Loucy (cell line): ENCODE data around the gene EMSY.

Experiments used
- H2AFZ ChIP-seq: fragments of 200-600 bp; sonication (generic); 2 replicates; pipeline ENCODE4 v1.6.0; 2016; ENCODE audit warnings: antibody characterized with exemption, mild to moderate bottlenecking, low read length, moderate library complexity
- H3F3A ChIP-seq: fragments of 200-600 bp; 2 replicates; pipeline ENCODE4 v1.6.0; 2016; ENCODE audit warnings: antibody characterized with exemption, low read depth, mild to moderate bottlenecking
- H3K27me3 ChIP-seq: fragments of 200-600 bp; sonication (generic); 2 replicates; pipeline ENCODE4 v1.6.1; 2014; ENCODE audit warnings: low read length, mild to moderate bottlenecking; ENCODE audit not compliant: insufficient read depth, poor library complexity, severe bottlenecking
- H3K36me3 ChIP-seq: fragments of 200-600 bp; sonication (generic); 2 replicates; pipeline ENCODE4 v1.6.1; 2016; ENCODE audit warnings: low read length; ENCODE audit not compliant: insufficient read depth
- H3K4me1 ChIP-seq: fragments of 200-600 bp; sonication (generic); 2 replicates; pipeline ENCODE4 v1.5.1; 2014; ENCODE audit warnings: low read length, mild to moderate bottlenecking; ENCODE audit not compliant: insufficient read depth, poor library complexity, severe bottlenecking
- H3K4me2 ChIP-seq: fragments of 200-600 bp; sonication (generic); 2 replicates; pipeline ENCODE4 v1.6.0; 2014; ENCODE audit warnings: antibody characterized with exemption, low read length, low read depth, mild to moderate bottlenecking; ENCODE audit not compliant: poor library complexity, severe bottlenecking
- H3K4me3 ChIP-seq: fragments of 200-600 bp; sonication (generic); 2 replicates; pipeline ENCODE4 v1.5.1; 2014; ENCODE audit warnings: low read length, mild to moderate bottlenecking, mixed read lengths; ENCODE audit not compliant: poor library complexity, severe bottlenecking
- H3K79me2 ChIP-seq: fragments of 200-600 bp; sonication (generic); 2 replicates; pipeline ENCODE4 v1.6.1; 2014; ENCODE audit warnings: low read length; ENCODE audit not compliant: insufficient read depth
- H3K9ac ChIP-seq: fragments of 200-600 bp; sonication (generic); 2 replicates; pipeline ENCODE4 v1.6.0; 2014; ENCODE audit warnings: mild to moderate bottlenecking, low read depth, low read length, moderate library complexity; ENCODE audit not compliant: poor library complexity, severe bottlenecking
- H3K9me2 ChIP-seq: fragments of 200-600 bp; sonication (generic); replicated peaks from 2 replicates; pipeline ENCODE4 v1.6.1; 2016; ENCODE audit warnings: low read depth, low read length, mixed read lengths
- H3K9me3 ChIP-seq: fragments of 200-600 bp; sonication (generic); 2 replicates; pipeline ENCODE4 v1.6.1; 2014; ENCODE audit warnings: mild to moderate bottlenecking, antibody characterized with exemption, low read length, low read depth; ENCODE audit not compliant: insufficient read depth
- H4K20me1 ChIP-seq: fragments of 200-600 bp; sonication (generic); 2 replicates; pipeline ENCODE4 v1.6.0; 2014; ENCODE audit warnings: antibody characterized with exemption, low read length, mild to moderate bottlenecking; ENCODE audit not compliant: insufficient read depth, poor library complexity, severe bottlenecking
- CTCF ChIP-seq: fragments of 200-600 bp; sonication (generic); conservative IDR thresholded peaks from 2 replicates; pipeline ENCODE4 v1.5.1; 2014; ENCODE audit warnings: mild to moderate bottlenecking, antibody characterized with exemption, low read length
- EZH2phosphoT487 ChIP-seq: fragments of 200-600 bp; IDR thresholded peaks from 2 replicates; pipeline ENCODE4 v1.6.1; 2018; ENCODE audit warnings: antibody characterized with exemption, mild to moderate bottlenecking, moderate library complexity, borderline replicate concordance

EMSY gene

GRCh38 chr11:76510060-76511047 lies 65.5 kb downstream of the EMSY start:
- Histone ChIP-seq H3K36me3 (peaks cover 23% of the 10 kb centered on the region; the same call in 1 of the 2 replicates), H3F3A (no peaks in the 10 kb centered on the region), H3K4me2 (no peak overlapping the region), H4K20me1 (no peaks in the 10 kb centered on the region), H3K9ac (no peak overlapping the region), H3K4me3 (no peak overlapping the region), H3K9me2 (no peaks in the 10 kb centered on the region), H2AFZ (no peak overlapping the region), H3K79me2 (no peaks in the 10 kb centered on the region), H3K4me1 (no peaks in the 10 kb centered on the region), H3K27me3 (no peaks in the 10 kb centered on the region), H3K9me3 (no peaks in the 10 kb centered on the region)
- TF ChIP-seq EZH2phosphoT487 (no peak), CTCF (no peak)

- Histone ChIP-seq H4K20me1 (no peaks in the 10 kb centered on the region), H3K36me3 (peaks cover 31% of the 10 kb centered on the region; the same call in 1 of the 2 replicates), H3K4me3 (no peak overlapping the region), H2AFZ (no peak overlapping the region), H3K79me2 (no peaks in the 10 kb centered on the region), H3F3A (no peaks in the 10 kb centered on the region), H3K4me1 (no peaks in the 10 kb centered on the region), H3K27me3 (no peaks in the 10 kb centered on the region), H3K9me2 (no peaks in the 10 kb centered on the region), H3K4me2 (no peak overlapping the region), H3K9ac (no peak overlapping the region), H3K9me3 (no peaks in the 10 kb centered on the region)
- TF ChIP-seq CTCF (peak; percentile 61), EZH2phosphoT487 (no peak)
Observed at GRCh38 chr11:76512851-76513653, 68.2 kb downstream of the EMSY start.

GRCh38 chr11:76513654-76514034 lies 68.8 kb downstream of the EMSY start:
- no peaks in the 10 kb centered on the region for H3K9me2 ChIP-seq
- H2AFZ ChIP-seq, result no peak overlapping the region
- no peaks in the 10 kb centered on the region for H3F3A ChIP-seq
- no peaks in the 10 kb centered on the region for H3K79me2 ChIP-seq
- H4K20me1 ChIP-seq, result no peaks in the 10 kb centered on the region
- H3K36me3 ChIP-seq, result peaks cover 31% of the 10 kb centered on the region; the same call in 1 of the 2 replicates
- H3K9me3 ChIP-seq, result no peaks in the 10 kb centered on the region
- TF ChIP-seq CTCF (no peak), EZH2phosphoT487 (no peak)
- no peak overlapping the region for H3K9ac ChIP-seq
- no peaks in the 10 kb centered on the region for H3K27me3 ChIP-seq
- no peak overlapping the region for H3K4me2 ChIP-seq
- H3K4me3 ChIP-seq, result no peak overlapping the region
- H3K4me1 ChIP-seq, result no peaks in the 10 kb centered on the region
